ENCODE measurements around the gene CC2D1A.
"Not testable (repeated sequence)": the region's sequence is repeated elsewhere in the genome, so short reads cannot be mapped to it uniquely, and the experiment has no call there.

The CC2D1A gene

GRCh38 chr19:13908674-13909073, 2.7 kb downstream of the CC2D1A start:
- no peak for DNase-seq (ENCODE audit: low read depth)

- no peak for DNase-seq (ENCODE audit: low read depth)
Measured at GRCh38 chr19:13909430-13909829, 3.4 kb downstream of the CC2D1A start.

- no peak for DNase-seq (ENCODE audit: low read depth)
Measured at GRCh38 chr19:13913352-13913751, 7.4 kb downstream of the CC2D1A start.

- no peak for DNase-seq (ENCODE audit: low read depth)
Measured at GRCh38 chr19:13914777-13915176, 8.8 kb downstream of the CC2D1A start.

- no peak for DNase-seq (ENCODE audit: low read depth)
Measured at GRCh38 chr19:13917888-13918406, 11.9 kb downstream of the CC2D1A start.

- no peak for DNase-seq (ENCODE audit: low read depth)
Measured at GRCh38 chr19:13918726-13919411, 12.9 kb downstream of the CC2D1A start.

GRCh38 chr19:13920524-13920923, 14.5 kb downstream of the CC2D1A start:
- no peak for DNase-seq (ENCODE audit: low read depth)

GRCh38 chr19:13920940-13921747, 15.1 kb downstream of the CC2D1A start:
- DNase-seq (ENCODE audit: low read depth), result peak; percentile 77

GRCh38 chr19:13922118-13922517, 16.1 kb downstream of the CC2D1A start:
- not testable (repeated sequence) for DNase-seq (ENCODE audit: low read depth)

- no peak for DNase-seq (ENCODE audit: low read depth)
Measured at GRCh38 chr19:13923194-13923987, 17.4 kb downstream of the CC2D1A start.

- no peak for DNase-seq (ENCODE audit: low read depth)
Measured at GRCh38 chr19:13926010-13926409, 20.0 kb downstream of the CC2D1A start.

- DNase-seq (ENCODE audit: low read depth), result no peak
Measured at GRCh38 chr19:13926715-13927114, 20.7 kb downstream of the CC2D1A start.

GRCh38 chr19:13929340-13929739, 23.3 kb downstream of the CC2D1A start:
- no peak for DNase-seq (ENCODE audit: low read depth)

GRCh38 chr19:13929956-13930355, 24.0 kb downstream of the CC2D1A start:
- DNase-seq (ENCODE audit: low read depth), result no peak

GRCh38 chr19:13930402-13930801, 24.4 kb downstream of the CC2D1A start:
- no peak for DNase-seq (ENCODE audit: low read depth)

GRCh38 chr19:13931391-13932148, 25.6 kb downstream of the CC2D1A start:
- no peak for DNase-seq (ENCODE audit: low read depth)

- no peak for DNase-seq (ENCODE audit: low read depth)
Measured at GRCh38 chr19:13932149-13932637, 26.2 kb downstream of the CC2D1A start.

GRCh38 chr19:13932911-13933393, 27.0 kb downstream of the CC2D1A start:
- DNase-seq (ENCODE audit: low read depth), result no peak

- no peak for DNase-seq (ENCODE audit: low read depth)
Measured at GRCh38 chr19:13934785-13935109, 28.7 kb downstream of the CC2D1A start.

GRCh38 chr19:13935765-13936510, 29.9 kb downstream of the CC2D1A start:
- no peak for DNase-seq (ENCODE audit: low read depth)

All from EH (cell line).